K562 (cell line): ENCODE measurements around the gene CBLC. TPM values are rescaled to one million over a fixed set of nuclear protein-coding genes. Genes with fewer than 3 reads are reported as not detected.
A peak's percentile ranks its signal among the peaks of the same experiment; 100 is the strongest.

Experiments
- FOSL1 ChIP-seq: fragments of 200-800 bp; sonication (Bioruptor generic); conservative IDR thresholded peaks from 2 replicates; pipeline ENCODE4 v1.6.1; 2016; ENCODE audit warnings: missing genetic modification characterization, missing compliant biosample characterization
- IRF2 ChIP-seq: sonication (generic); formaldehyde crosslinking; IDR thresholded peaks from 2 replicates; pipeline ENCODE4 v1.8.1; 2022; ENCODE audit warnings: mild to moderate bottlenecking, missing genetic modification reagents
- PHB ChIP-seq: fragments of 250-450 bp; sonication (Bioruptor Pico); IDR thresholded peaks from 2 replicates; pipeline ENCODE4 v1.5.0; 2021
- RBM15 ChIP-seq: fragments of 200-400 bp; formaldehyde crosslinking; IDR thresholded peaks from 2 replicates; pipeline ENCODE4 v1.6.1; 2018; ENCODE audit warnings: mild to moderate bottlenecking, low read length, moderate library complexity; ENCODE audit not compliant: insufficient read depth
- RREB1 ChIP-seq: fragments of 250-450 bp; sonication (Bioruptor Pico); IDR thresholded peaks from 2 replicates; pipeline ENCODE4 v1.4.0; 2020
- SP1 ChIP-seq: sonication (generic); formaldehyde crosslinking; IDR thresholded peaks from 2 replicates; pipeline ENCODE4 v1.8.1; 2022; ENCODE audit warnings: mild to moderate bottlenecking, missing genetic modification reagents
- SPI1 ChIP-seq: IDR thresholded peaks from 2 replicates; pipeline ENCODE4 v1.6.1; 2011; ENCODE audit warnings: low read depth, low read length, control low read depth, borderline replicate concordance
- TEAD4 ChIP-seq, 2 experiments: sonication (generic) in 1 of 2; formaldehyde crosslinking in 1 of 2; IDR thresholded peaks; 2 replicates each; pipeline versions ENCODE4 v1.6.1 to v1.8.0; 2012 to 2022; ENCODE audit warnings: borderline replicate concordance in 1 of 2, inconsistent platforms in 1 of 2, low read length in 1 of 2, mild to moderate bottlenecking in 1 of 2, missing genetic modification reagents in 1 of 2
- ZNF766 ChIP-seq: fragments of 200-800 bp; sonication (Bioruptor generic); conservative IDR thresholded peaks from 2 replicates; pipeline ENCODE4 v1.6.1; 2016; ENCODE audit warnings: missing genetic modification characterization, missing compliant biosample characterization
- polyA plus RNA-seq, 8 experiments: library from polyadenylated mRNA; depleted of rRNA in 4 of 8; stranded (reverse) in 5 of 8; unstranded in 3 of 8; fragments of >200 nt; fragmentation: Nextera tagmentation in 2 of 8; fragmentation: Illumina TruSeq in 1 of 8; extraction: Ambion mirVana in 2 of 8; extraction: Trizol in 1 of 8; gene quantifications; 2 replicates each; pipeline versions ENCODE4 v1.2.1 to v1.2.3, GENCODE V29; 2011 to 2014; ENCODE audit warnings: inconsistent platforms in 1 of 8, missing spikeins in 1 of 8
- total RNA-seq, 7 experiments: library from RNA; depleted of rRNA in 6 of 7; stranded (reverse); fragments of >200 nt in 6 of 7; fragmentation: Illumina TruSeq in 2 of 7; extraction: Trizol in 2 of 7; gene quantifications; 2 replicates each; pipeline versions ENCODE4 v1.2.1 to v1.2.3, GENCODE V29; 2011 to 2021; ENCODE audit warnings: low replicate concordance in 1 of 7
- TF ChIP-seq, protein P1 (sequence below): sonication (generic); formaldehyde crosslinking; IDR thresholded peaks from 2 replicates; pipeline ENCODE4 v1.8.1; 2023; ENCODE audit warnings: mild to moderate bottlenecking, missing genetic modification reagents
- TF ChIP-seq, protein P2 (sequence below): fragments of 450-650 bp; IDR thresholded peaks from 2 replicates; pipeline ENCODE4 v1.6.1; 2018; ENCODE audit not compliant: partially characterized antibody
- TF ChIP-seq, protein P3 (sequence below), 2 experiments: fragments of 200-800 bp in 1 of 2; sonication (Bioruptor generic) in 1 of 2; sonication (generic) in 1 of 2; formaldehyde crosslinking in 1 of 2; IDR thresholded peaks in 1 of 2; conservative IDR thresholded peaks in 1 of 2; 2 replicates each; pipeline versions ENCODE4 v1.5.0 to v1.6.1; 2016 to 2020; ENCODE audit warnings: missing compliant biosample characterization in 1 of 2, missing genetic modification characterization in 1 of 2, missing genetic modification reagents in 1 of 2

Gene CBLC
- total and polyA plus RNA-seq, 9 of the 15 experiments (the other 6 are each of a cell fraction or from before 2014, with no cell fraction given), result 0.09 TPM; not detected in 8

DNA sequence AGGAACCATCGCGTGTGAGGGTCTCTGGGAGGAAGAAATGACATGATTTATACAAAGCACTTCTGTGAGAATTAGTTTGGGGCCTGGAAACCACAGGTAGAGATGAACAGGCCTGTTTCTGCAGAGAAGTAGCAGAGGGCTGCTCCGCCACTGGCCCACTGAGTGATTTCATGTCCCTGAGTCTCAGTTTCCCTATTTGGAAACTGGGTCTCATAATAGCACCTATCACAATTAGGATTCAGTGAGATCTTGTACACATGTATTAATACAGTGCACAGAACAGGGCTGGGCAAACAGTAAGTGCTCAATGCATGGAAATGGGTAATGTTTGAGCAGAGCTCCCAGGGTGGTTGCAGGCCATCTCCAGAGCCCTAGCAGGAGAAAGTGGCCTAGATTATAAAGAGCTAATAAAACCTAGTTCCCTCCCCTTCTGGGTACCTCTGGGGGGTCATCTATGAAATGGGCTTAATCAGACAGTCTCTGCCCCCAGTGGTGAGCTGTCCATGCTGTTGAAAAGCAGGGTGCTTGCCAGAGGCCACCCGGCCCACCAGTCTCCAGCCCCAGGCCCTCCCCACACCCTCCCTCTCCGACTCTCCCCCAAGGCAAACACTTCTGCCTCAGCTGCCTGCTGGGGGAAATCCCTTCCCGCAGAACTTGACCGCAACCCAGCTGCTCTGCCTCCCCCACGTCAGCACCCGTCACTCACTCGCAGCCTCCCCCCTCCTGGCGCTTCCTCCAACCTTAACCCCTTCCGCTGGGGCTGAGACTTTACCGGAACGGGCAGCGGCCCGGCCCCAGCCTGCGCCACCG lies 24.7 kb upstream of the CBLC start (continued):
- peak; percentile 64; the same call in 1 of the 2 replicates for TF ChIP-seq FOSL1
- TF ChIP-seq RBM15, result no peak
- TF ChIP-seq TEAD4 (IDR thresholded peaks at IDR 0.05; ENCODE audit: low read length), result peak; percentile 82
- no peak for TF ChIP-seq TEAD4 (CRISPR knock-in tag; IDR thresholded peaks at IDR 0.05; ENCODE audit: borderline replicate concordance)
- TF ChIP-seq, protein P1, sequence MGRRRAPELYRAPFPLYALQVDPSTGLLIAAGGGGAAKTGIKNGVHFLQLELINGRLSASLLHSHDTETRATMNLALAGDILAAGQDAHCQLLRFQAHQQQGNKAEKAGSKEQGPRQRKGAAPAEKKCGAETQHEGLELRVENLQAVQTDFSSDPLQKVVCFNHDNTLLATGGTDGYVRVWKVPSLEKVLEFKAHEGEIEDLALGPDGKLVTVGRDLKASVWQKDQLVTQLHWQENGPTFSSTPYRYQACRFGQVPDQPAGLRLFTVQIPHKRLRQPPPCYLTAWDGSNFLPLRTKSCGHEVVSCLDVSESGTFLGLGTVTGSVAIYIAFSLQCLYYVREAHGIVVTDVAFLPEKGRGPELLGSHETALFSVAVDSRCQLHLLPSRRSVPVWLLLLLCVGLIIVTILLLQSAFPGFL (CRISPR knock-in tag), result no peak
- TF ChIP-seq, protein P2, sequence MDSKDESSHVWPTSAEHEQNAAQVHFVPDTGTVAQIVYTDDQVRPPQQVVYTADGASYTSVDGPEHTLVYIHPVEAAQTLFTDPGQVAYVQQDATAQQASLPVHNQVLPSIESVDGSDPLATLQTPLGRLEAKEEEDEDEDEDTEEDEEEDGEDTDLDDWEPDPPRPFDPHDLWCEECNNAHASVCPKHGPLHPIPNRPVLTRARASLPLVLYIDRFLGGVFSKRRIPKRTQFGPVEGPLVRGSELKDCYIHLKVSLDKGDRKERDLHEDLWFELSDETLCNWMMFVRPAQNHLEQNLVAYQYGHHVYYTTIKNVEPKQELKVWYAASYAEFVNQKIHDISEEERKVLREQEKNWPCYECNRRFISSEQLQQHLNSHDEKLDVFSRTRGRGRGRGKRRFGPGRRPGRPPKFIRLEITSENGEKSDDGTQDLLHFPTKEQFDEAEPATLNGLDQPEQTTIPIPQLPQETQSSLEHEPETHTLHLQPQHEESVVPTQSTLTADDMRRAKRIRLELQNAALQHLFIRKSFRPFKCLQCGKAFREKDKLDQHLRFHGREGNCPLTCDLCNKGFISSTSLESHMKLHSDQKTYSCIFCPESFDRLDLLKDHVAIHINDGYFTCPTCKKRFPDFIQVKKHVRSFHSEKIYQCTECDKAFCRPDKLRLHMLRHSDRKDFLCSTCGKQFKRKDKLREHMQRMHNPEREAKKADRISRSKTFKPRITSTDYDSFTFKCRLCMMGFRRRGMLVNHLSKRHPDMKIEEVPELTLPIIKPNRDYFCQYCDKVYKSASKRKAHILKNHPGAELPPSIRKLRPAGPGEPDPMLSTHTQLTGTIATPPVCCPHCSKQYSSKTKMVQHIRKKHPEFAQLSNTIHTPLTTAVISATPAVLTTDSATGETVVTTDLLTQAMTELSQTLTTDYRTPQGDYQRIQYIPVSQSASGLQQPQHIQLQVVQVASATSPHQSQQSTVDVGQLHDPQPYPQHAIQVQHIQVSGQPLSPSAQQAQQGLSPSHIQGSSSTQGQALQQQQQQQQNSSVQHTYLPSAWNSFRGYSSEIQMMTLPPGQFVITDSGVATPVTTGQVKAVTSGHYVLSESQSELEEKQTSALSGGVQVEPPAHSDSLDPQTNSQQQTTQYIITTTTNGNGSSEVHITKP, result peak; percentile 73
- TF ChIP-seq SP1, result peak; percentile 28; the same call in 1 of the 2 replicates
- peak; percentile 63; the same call in 1 of the 2 replicates for TF ChIP-seq ZNF766
- no peak for TF ChIP-seq IRF2 (CRISPR knock-in tag)
- TF ChIP-seq, protein P3, sequence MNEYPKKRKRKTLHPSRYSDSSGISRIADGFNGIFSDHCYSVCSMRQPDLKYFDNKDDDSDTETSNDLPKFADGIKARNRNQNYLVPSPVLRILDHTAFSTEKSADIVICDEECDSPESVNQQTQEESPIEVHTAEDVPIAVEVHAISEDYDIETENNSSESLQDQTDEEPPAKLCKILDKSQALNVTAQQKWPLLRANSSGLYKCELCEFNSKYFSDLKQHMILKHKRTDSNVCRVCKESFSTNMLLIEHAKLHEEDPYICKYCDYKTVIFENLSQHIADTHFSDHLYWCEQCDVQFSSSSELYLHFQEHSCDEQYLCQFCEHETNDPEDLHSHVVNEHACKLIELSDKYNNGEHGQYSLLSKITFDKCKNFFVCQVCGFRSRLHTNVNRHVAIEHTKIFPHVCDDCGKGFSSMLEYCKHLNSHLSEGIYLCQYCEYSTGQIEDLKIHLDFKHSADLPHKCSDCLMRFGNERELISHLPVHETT (CRISPR knock-in tag; conservative IDR thresholded peaks at IDR 0.05 in 1 of 2, IDR thresholded peaks at IDR 0.05 in 1 of 2), result peak in 1 of 2 experiments; percentile 89; a peak in 2 of 4 replicates
- TF ChIP-seq SPI1, result peak; percentile 59
- TF ChIP-seq RREB1 (CRISPR knock-in tag), result no peak
- TF ChIP-seq PHB (CRISPR knock-in tag), result no peak
